GM12878 (cell line): ENCODE results near the gene USP12. TPM values are rescaled to one million over a fixed set of nuclear protein-coding genes. Genes with fewer than 3 reads are reported as not detected.

Source experiments
- ATAC-seq: fragments of 200-7000 bp; cut with Tn5 transposase; 3 replicates; pipeline ENCODE4 v1.9.1; 2020; ENCODE audit warnings: mild to moderate bottlenecking, moderate library complexity
- BruUV-seq: library from RNA; stranded (reverse); fragments of 400-500 nt; replicated peaks from 2 replicates; lab custom pipeline; 2021; lab: Mats Ljungman, UMichigan
- CTCF ChIA-PET: fragments of 300-600 bp; sonication (Branson Sonifier 250); formaldehyde crosslinking; extraction: SDS; loops from one replicate; lab custom pipeline; 2021; ENCODE audit warnings: inconsistent platforms; lab: Yijun Ruan, JAX
- POLR2A ChIA-PET: fragments of 350-600 bp; formaldehyde crosslinking; extraction: SDS; loops from one replicate; lab custom pipeline; 2021; ENCODE audit warnings: inconsistent platforms; lab: Charles Lee
- RAD21 ChIA-PET: fragments of 300-600 bp; sonication (Branson Sonifier 250); formaldehyde crosslinking; loops from one replicate; lab custom pipeline; 2023; ENCODE audit warnings: antibody characterized with exemption; ENCODE audit not compliant: unreplicated experiment; lab: Charles Lee
- SMC1A ChIA-PET: fragments of 300-600 bp; sonication (Branson Sonifier 250); formaldehyde crosslinking; loops from one replicate; lab custom pipeline; 2023; ENCODE audit not compliant: unreplicated experiment, uncharacterized antibody; lab: Charles Lee
- DNase-seq: peaks from one replicate; pipeline ENCODE4 v3.0.0-alpha.2; 2011; ENCODE audit warnings: low read depth, low spot score
- FAIRE-seq: peaks from 3 replicates; lab custom pipeline; 2011; peaks lifted over from hg19 to GRCh38; lab: Jason Lieb, UNC
- H2AFZ ChIP-seq: 2 replicates; pipeline ENCODE4 v1.6.0; 2011; ENCODE audit warnings: low read depth, low read length, control low read depth; ENCODE audit not compliant: control insufficient read depth
- H3K27ac ChIP-seq: 2 replicates; pipeline ENCODE4 v1.5.1; 2011; ENCODE audit warnings: control low read depth; ENCODE audit not compliant: control insufficient read depth, insufficient read depth
- H3K27me3 ChIP-seq, 2 experiments: replicated peaks in 1 of 2; 2 replicates each; pipeline versions ENCODE4 v1.6.0 to v1.6.1; 2011; ENCODE audit warnings: low read length in 1 of 2; ENCODE audit not compliant: control insufficient read depth in 2 of 2, insufficient read depth in 2 of 2
- H3K36me3 ChIP-seq, 2 experiments: 2 replicates each; pipeline ENCODE4 v1.5.1; 2011; ENCODE audit warnings: low read length in 1 of 2; ENCODE audit not compliant: control insufficient read depth in 2 of 2, insufficient read depth in 2 of 2
- H3K4me1 ChIP-seq: 2 replicates; pipeline ENCODE4 v1.6.1; 2011; ENCODE audit warnings: mild to moderate bottlenecking, low read length, moderate library complexity, mixed read lengths; ENCODE audit not compliant: control insufficient read depth, insufficient read depth
- H3K4me2 ChIP-seq: 2 replicates; pipeline ENCODE4 v1.6.0; 2011; ENCODE audit warnings: control low read depth; ENCODE audit not compliant: control insufficient read depth, insufficient read depth
- H3K4me3 ChIP-seq: fragments of 200-600 bp; sonication (generic); 2 replicates; pipeline ENCODE4 v1.5.1; 2016
- H3K79me2 ChIP-seq: 2 replicates; pipeline ENCODE4 v1.6.0; 2011; ENCODE audit warnings: low read length; ENCODE audit not compliant: control insufficient read depth, insufficient read depth
- H3K9ac ChIP-seq: 2 replicates; pipeline ENCODE4 v1.8.0; 2011; ENCODE audit warnings: low read length, control low read depth, mixed read lengths; ENCODE audit not compliant: control insufficient read depth, insufficient read depth
- H3K9me3 ChIP-seq: replicated peaks from 3 replicates; pipeline ENCODE4 v1.5.1; 2011; ENCODE audit warnings: mild to moderate bottlenecking, low read length; ENCODE audit not compliant: control insufficient read depth, insufficient read depth
- H4K20me1 ChIP-seq: 2 replicates; pipeline ENCODE4 v1.6.0; 2011; ENCODE audit not compliant: control insufficient read depth, insufficient read depth
- BHLHE40 ChIP-seq, 2 experiments: fragments of 450-650 bp in 1 of 2; IDR thresholded peaks; 2 replicates each; pipeline ENCODE4 v1.6.1; 2011 to 2017; ENCODE audit warnings: low read depth in 2 of 2, borderline replicate concordance in 1 of 2, improper control_type of control experiment in 1 of 2, low read length in 1 of 2, mild to moderate bottlenecking in 1 of 2
- EP300 ChIP-seq, 2 experiments: fragments of 150-350 bp in 1 of 2; IDR thresholded peaks; 2 replicates each; pipeline ENCODE4 v1.6.1; 2011 to 2012; ENCODE audit warnings: low read depth in 2 of 2, low read length in 2 of 2, borderline replicate concordance in 1 of 2, improper control_type of control experiment in 1 of 2, inconsistent platforms in 1 of 2; ENCODE audit not compliant: control insufficient read depth in 1 of 2
- FOS ChIP-seq: IDR thresholded peaks from 3 replicates; pipeline ENCODE4 v1.6.1; 2011; ENCODE audit warnings: borderline replicate concordance; ENCODE audit not compliant: insufficient read length; ENCODE audit errors: extremely low read depth
- HDAC2 ChIP-seq: fragments of 200-600 bp; sonication (generic); IDR thresholded peaks from 2 replicates; pipeline ENCODE4 v1.6.1; 2017
- MEF2B ChIP-seq: fragments of 450-650 bp; IDR thresholded peaks from 2 replicates; pipeline ENCODE4 v1.6.1; 2018; ENCODE audit warnings: mild to moderate bottlenecking, moderate library complexity; ENCODE audit not compliant: partially characterized antibody, poor library complexity, severe bottlenecking
- MYB ChIP-seq: fragments of 150-350 bp; IDR thresholded peaks from 2 replicates; pipeline ENCODE4 v1.6.1; 2014; ENCODE audit warnings: mild to moderate bottlenecking, low read depth, low read length, borderline replicate concordance
- NR2C2 ChIP-seq: IDR thresholded peaks from 2 replicates; pipeline ENCODE4 v1.6.1; 2011; ENCODE audit warnings: borderline replicate concordance, low read depth; ENCODE audit not compliant: control insufficient read depth, insufficient read length
- RELA ChIP-seq: fragments of 450-650 bp; IDR thresholded peaks from 2 replicates; pipeline ENCODE4 v1.8.0; 2014; ENCODE audit warnings: borderline replicate concordance; ENCODE audit not compliant: partially characterized antibody
- SMAD5 ChIP-seq: IDR thresholded peaks from 2 replicates; pipeline ENCODE4 v1.6.1; 2016; ENCODE audit warnings: antibody characterized with exemption, low read depth
- SUPT20H ChIP-seq: IDR thresholded peaks from 2 replicates; pipeline ENCODE4 v1.6.1; 2011; ENCODE audit warnings: low read depth, mild to moderate bottlenecking, low read length, moderate library complexity, borderline replicate concordance; ENCODE audit not compliant: control insufficient read depth
- WRNIP1 ChIP-seq: IDR thresholded peaks from 2 replicates; pipeline ENCODE4 v1.6.1; 2011; ENCODE audit warnings: low read depth, low read length, improper control_type of control experiment, borderline replicate concordance
- ZNF217 ChIP-seq: fragments of 450-650 bp; IDR thresholded peaks from 2 replicates; pipeline ENCODE4 v1.6.1; 2017; ENCODE audit warnings: antibody characterized with exemption, mild to moderate bottlenecking
- WGBS: methylation state at CpG from one replicate; pipeline ENCODE4 v1.1.6; 2016; ENCODE audit warnings: low lambda C conversion rate; ENCODE audit not compliant: insufficient replicate concordance, insufficient coverage; ENCODE audit errors: missing lambda C conversion rate; 5-methylcytosine and 5-hydroxymethylcytosine counted together
- in situ Hi-C: fragments of 300-500 bp; cut with MboI; formaldehyde crosslinking; loops from 9 replicates; pipeline ENCODE4 v1.14.3; 2018; ENCODE audit warnings: mixed read lengths
- intact Hi-C: fragments of 100-400 bp; cut with micrococcal nuclease; formaldehyde crosslinking; loops from one replicate; pipeline ENCODE4 v1.14.2; 2022; ENCODE audit not compliant: unreplicated experiment
- polyA plus RNA-seq, 11 experiments: library from polyadenylated mRNA; depleted of rRNA in 4 of 11; unstranded in 6 of 11; stranded (reverse) in 5 of 11; fragments of >200 nt; fragmentation: Nextera tagmentation in 4 of 11; fragmentation: Illumina TruSeq in 1 of 11; extraction: Ambion mirVana in 4 of 11; extraction: Trizol in 1 of 11; gene quantifications; 1 replicate in 1 of 11; 2 replicates in 10 of 11; pipeline versions ENCODE4 v1.2.1 to v1.2.3, GENCODE V29; 2011 to 2016; ENCODE audit warnings: inconsistent platforms in 2 of 11, missing spikeins in 2 of 11, low read depth in 1 of 11
- total RNA-seq, 4 experiments: library from RNA; depleted of rRNA in 3 of 4; stranded (reverse); fragments of >200 nt in 3 of 4; fragmentation: Illumina TruSeq in 1 of 4; extraction: Trizol in 1 of 4; gene quantifications; 2 replicates each; pipeline versions ENCODE4 v1.2.1 to v1.2.3, GENCODE V29; 2013 to 2021
- TF ChIP-seq, protein P1 (sequence below): IDR thresholded peaks from 2 replicates; pipeline ENCODE4 v1.6.1; 2012; ENCODE audit warnings: low read depth, low read length, improper control_type of control experiment
- TF ChIP-seq, protein P2 (sequence below): fragments of 450-650 bp; IDR thresholded peaks from 2 replicates; pipeline ENCODE4 v1.6.1; 2017; ENCODE audit warnings: low read depth, mild to moderate bottlenecking, moderate library complexity

USP12 gene
- total and polyA plus RNA-seq, 10 of the 15 experiments (the other 5 are each of a cell fraction or from before 2014, with no cell fraction given), result 3.5 to 32.2 (median 24.6) TPM

DNA sequence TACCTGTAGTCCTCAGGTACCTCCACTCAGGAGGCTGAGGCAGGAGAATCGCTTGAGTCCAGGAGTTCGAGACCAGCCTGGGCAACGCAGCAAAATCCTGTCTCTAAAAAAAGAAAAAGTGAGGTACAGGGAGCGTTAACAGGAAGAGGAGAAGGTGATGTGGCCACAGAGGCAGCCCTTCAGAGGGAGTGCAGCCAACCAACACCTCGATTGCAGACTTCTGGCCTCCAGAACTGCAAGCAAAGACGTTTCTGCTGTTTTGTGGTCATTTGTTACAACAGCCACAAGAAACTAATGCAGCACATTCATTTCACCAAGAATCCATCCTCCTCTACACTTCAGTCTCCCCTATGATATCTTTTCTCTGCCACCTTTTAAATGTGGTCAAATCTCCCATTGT is 145.2 kb downstream of the USP12 start (continued):
- TF ChIP-seq NR2C2 (no peak), FOS (no peak), HDAC2 (no peak), SMAD5 (no peak), SUPT20H (no peak), RELA (no peak), WRNIP1 (no peak), MYB (no peak)
- TF ChIP-seq, protein P1, sequence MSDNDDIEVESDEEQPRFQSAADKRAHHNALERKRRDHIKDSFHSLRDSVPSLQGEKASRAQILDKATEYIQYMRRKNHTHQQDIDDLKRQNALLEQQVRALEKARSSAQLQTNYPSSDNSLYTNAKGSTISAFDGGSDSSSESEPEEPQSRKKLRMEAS, result no peak
- TF ChIP-seq, protein P2, sequence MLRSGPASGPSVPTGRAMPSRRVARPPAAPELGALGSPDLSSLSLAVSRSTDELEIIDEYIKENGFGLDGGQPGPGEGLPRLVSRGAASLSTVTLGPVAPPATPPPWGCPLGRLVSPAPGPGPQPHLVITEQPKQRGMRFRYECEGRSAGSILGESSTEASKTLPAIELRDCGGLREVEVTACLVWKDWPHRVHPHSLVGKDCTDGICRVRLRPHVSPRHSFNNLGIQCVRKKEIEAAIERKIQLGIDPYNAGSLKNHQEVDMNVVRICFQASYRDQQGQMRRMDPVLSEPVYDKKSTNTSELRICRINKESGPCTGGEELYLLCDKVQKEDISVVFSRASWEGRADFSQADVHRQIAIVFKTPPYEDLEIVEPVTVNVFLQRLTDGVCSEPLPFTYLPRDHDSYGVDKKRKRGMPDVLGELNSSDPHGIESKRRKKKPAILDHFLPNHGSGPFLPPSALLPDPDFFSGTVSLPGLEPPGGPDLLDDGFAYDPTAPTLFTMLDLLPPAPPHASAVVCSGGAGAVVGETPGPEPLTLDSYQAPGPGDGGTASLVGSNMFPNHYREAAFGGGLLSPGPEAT, result no peak
- TF ChIP-seq, all 136 proteins: peak for 0

DNA sequence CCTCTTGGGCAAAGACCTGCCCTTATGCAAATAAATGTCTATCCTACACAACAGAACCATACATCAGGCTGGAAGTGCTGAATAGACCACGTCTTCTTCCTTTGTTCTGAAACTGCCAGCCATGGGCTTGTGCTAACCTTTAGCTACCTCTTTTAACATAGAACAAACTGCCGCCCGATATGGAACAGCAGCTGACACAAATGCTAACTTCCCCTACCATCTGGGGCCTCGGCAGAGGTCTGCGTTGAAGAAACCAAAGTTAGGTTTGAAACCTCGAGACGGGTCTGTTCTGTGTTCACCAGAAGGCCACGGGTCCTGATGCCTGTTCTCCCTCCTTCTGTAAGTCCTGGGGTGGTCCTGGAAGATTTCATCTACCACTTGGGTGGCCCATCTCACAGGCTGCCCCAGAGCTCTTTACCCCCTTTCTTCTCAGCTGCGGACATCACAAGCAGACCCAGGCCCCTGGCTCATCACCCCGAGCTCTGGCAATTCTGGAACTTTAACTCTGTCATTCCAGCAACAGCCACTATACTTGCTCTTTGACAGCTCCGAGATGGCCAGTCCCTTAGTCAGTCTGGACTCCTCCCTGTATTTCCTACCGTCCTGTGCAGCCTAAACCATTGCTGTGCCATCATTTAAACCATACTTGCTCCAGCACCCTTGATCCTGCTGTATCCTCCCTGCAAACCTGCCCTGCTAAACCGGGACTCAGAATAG is 146.7 kb downstream of the USP12 start:
- ChIA-PET POLR2A (no interaction called here), CTCF (no interaction called here), RAD21 (no interaction called here), SMC1A (no interaction called here)
- no peak for ATAC-seq
- Histone ChIP-seq H4K20me1 (no peaks in the 10 kb centered on the region), H2AFZ (no peak overlapping the region), H3K27ac (no peak overlapping the region), H3K27me3 (no peaks in the 10 kb centered on the region), H3K9me3 (no peaks in the 10 kb centered on the region), H3K36me3 (no peaks in the 10 kb centered on the region), H3K4me3 (no peak overlapping the region), H3K4me1 (no peaks in the 10 kb centered on the region; the same call in 1 of the 2 replicates), H3K4me2 (no peak overlapping the region), H3K79me2 (no peaks in the 10 kb centered on the region), H3K9ac (no peak overlapping the region)
- WGBS, result 29% methylated on average over 13 of the region's 13 CpGs
- DNase-seq, result no peak
- no peak for FAIRE-seq
- TF ChIP-seq ZNF217, result no peak
- TF ChIP-seq EP300 (IDR thresholded peaks at IDR 0.05; ENCODE audit: borderline replicate concordance in 1 of 2, control insufficient read depth in 1 of 2, low read depth in 2 of 2, low read length in 2 of 2), result no peak
- no peak for TF ChIP-seq MEF2B
- TF ChIP-seq FOS, result no peak
- TF ChIP-seq SUPT20H, result no peak
- no peak for TF ChIP-seq BHLHE40 (IDR thresholded peaks at IDR 0.05; ENCODE audit: borderline replicate concordance in 1 of 2, low read depth in 2 of 2, low read length in 1 of 2)
- BruUV-seq, result no TSS peak
- in situ Hi-C loops (no loop called here), intact Hi-C loops (no loop called here)
